Femur (tissue), 1 donor: ENCODE data around the gene IKZF4.
A peak's percentile ranks its signal among the peaks of the same experiment; 100 is the strongest.
"Not testable (repeated sequence)": the region's sequence is repeated elsewhere in the genome, so short reads cannot be mapped to it uniquely, and the experiment has no call there.

ENCODE experiments used
- DNase-seq: peaks from one replicate; pipeline ENCODE4 v3.0.0-alpha.2; 2017

Gene IKZF4

GRCh38 chr12:56041552-56042429 is 20.9 kb downstream of the IKZF4 start, which contains the start of gene RPS26:
Gene RPS26, plus strand, starts transcription at chr12:56041918. Its CDS starts 249 bp downstream, at chr12:56042167.
- DNase-seq, result peak; percentile 99

- DNase-seq, result not testable (repeated sequence)
Observed at GRCh38 chr12:56042430-56042813, 21.6 kb downstream of the IKZF4 start.

GRCh38 chr12:56042843-56043242 is 22.0 kb downstream of the IKZF4 start:
- no peak for DNase-seq

DNA sequence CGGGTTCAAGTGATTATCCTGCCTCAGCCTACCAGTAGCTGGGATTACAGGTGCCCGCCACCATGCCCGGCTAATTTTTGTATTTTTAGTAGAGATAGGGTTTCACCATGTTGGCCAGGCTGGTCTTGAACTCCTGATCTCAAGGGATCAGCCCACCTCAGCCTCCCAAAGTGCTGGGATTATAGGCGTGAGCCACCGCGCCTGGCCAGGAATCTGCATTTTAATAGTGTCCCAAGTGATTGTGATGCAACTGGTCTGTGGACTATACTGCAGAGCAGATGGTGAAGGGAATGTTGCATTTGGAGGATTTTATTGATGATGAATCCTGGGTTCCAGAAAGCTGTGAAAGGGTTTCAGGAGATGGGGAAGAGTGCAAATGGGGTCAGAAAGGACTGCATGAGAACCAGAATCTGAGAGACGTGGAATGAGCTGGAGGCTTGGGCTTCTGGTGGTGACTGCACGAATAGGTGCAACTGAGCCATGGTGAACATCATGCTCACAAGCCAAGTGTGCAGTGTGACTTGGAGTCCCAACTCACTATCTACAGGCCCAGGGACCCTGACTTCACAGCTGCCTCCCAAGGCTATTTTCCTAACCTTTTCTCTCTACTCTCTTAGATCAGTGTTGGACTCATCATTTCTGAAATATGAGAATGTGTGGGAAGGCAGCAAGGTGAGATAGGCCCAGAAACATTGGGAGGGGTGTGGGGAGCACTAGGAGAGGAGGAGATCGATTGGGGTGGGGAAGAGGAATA is 25.4 kb downstream of the IKZF4 start:
- DNase-seq, result no peak

- no peak for DNase-seq
Observed at GRCh38 chr12:56053407-56053893, 32.6 kb downstream of the IKZF4 start.

DNA sequence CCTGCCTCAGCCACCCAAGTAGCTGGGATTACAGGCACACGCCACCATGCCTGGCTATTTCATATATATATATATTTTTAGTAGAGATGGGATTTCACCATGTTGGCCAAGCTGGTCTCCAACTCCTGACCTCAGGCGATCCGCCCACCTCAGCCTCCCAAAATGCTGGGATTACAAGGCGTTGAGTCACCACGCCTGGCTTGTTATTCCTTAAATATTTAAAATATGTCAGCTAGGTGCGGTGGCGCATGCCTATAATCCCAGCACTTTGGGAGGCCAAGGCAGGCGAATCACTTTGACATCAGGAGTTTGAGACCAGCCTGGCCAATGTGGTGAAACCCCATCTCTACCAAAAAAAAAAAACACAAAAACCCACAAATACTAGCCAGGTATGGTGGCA is 39.1 kb downstream of the IKZF4 start:
- DNase-seq, result not testable (repeated sequence)

GRCh38 chr12:56061982-56062381 is 41.1 kb downstream of the IKZF4 start:
- DNase-seq, result no peak

DNA sequence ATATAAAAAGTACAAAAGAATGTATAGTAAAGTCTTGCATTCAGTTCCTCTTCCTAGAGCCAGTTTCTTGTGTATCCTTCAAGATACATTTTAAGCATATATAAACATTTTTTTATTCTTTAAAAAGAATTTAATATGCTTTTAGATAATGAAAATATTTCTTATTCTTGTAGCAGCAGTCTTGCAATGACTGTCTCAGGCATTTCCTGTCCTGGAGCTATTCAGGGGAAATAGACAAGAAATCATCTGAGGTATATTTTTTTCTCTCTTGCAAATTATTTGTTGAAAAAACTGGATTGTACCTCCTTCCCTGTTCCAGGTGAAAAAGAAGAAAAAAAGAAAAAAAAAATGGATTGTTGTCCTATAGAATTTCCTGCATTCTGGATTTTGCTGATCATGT is 42.2 kb downstream of the IKZF4 start:
- no peak for DNase-seq

GRCh38 chr12:56071648-56072047 is 50.8 kb downstream of the IKZF4 start:
- no peak for DNase-seq

DNA sequence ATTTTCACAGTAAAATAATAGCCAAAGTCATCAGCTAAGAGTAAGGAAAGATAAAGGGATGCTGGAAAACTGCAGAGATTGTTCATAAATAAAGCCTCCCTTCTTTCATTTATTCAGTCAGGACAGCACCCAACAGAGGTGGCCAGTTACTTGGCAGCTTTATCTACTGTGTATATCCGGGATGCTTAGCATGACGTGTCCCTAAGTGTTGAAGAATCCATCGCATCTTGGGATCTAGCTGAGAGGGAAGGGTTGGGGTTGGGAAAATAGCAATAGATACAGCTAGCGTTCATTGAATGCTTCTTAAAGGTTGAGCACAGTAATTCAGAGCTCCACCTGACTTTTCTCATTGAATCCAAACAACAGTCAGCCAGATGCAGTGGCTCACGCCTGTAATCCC is 53.6 kb downstream of the IKZF4 start:
- DNase-seq, result no peak

DNA sequence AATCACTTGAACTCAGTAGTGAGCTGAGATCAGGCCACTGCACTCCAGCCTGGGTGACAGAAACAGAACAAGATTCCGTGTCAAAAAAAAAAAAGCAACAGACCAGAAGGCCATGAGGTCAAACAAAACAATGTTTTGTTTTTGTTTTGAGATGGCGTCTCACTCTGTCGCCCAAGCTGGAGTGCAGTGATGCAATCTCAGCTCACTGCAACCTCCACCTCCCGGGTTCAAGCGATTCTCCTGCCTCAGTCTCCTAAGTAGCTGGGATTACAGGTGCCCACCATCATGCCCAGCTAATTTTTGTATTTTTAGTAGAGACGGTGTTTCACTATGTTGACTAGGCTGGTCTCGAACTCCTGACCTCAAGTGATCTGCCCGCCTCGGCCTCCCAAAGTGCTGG is 57.1 kb downstream of the IKZF4 start:
- not testable (repeated sequence) for DNase-seq

DNA sequence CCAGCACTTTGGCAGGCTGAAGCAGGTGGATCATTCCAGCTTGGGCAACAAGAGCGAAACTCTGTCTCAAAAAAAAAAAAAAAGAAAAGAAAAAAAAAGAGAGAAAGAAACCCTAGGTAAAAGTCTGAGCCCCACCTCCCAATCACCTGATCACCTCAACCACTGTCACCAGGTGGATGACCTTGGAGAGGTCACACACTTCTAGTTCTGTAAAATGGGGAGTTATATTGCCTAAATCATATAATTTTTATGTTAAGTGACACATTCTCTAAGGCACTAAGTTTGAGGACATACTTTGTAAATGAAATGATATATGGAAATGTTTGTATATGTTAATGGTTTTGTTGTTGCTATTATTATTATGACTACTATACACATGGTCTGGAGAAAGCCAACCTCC is 57.6 kb downstream of the IKZF4 start:
- no peak for DNase-seq

DNA sequence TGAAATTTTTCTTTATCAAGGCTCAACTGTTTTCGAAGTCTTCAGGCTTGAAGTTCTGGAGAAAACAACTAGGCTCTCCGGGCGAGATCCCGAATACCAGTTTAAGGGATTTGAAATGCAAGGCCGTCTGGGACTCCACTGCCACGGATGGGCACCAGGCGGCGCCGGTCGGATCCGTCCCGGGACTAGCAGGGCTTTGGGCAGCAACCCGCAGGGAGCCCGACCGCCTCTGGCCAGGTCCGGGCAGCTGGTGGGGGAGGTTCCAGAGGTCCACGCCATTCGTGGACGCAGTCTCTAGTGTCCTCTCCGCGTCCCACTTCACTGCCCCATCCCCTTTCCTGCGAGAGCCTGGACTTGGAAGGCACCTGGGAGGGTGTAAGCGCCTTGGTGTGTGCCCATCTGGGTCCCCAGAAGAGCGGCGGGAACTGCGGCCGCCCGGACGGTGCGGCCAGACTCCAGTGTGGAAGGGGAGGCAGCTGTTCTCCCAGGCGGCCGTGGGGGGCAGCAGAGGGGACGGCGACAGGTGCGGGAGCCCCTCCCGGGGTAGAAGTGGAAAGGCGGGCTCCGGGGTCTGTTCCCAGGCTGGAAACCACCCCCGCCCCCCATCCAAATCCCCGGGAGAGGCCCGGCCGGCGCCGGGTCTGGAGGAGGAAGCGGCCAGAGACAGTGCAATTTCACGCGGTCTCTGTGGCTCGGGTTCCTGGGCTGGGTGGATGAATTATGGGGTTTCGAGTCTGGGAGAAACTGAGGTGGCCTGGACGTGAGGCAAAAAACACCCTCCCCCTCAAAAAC is 58.3 kb downstream of the IKZF4 start:
- peak; percentile 88 for DNase-seq

- peak; percentile 79 for DNase-seq
Observed at GRCh38 chr12:56079723-56080555, 59.1 kb downstream of the IKZF4 start, which contains the start of gene ERBB3. Gene ERBB3, plus strand, starts transcription at chr12:56080165. Its CDS starts 136 bp downstream, at chr12:56080301.

DNA sequence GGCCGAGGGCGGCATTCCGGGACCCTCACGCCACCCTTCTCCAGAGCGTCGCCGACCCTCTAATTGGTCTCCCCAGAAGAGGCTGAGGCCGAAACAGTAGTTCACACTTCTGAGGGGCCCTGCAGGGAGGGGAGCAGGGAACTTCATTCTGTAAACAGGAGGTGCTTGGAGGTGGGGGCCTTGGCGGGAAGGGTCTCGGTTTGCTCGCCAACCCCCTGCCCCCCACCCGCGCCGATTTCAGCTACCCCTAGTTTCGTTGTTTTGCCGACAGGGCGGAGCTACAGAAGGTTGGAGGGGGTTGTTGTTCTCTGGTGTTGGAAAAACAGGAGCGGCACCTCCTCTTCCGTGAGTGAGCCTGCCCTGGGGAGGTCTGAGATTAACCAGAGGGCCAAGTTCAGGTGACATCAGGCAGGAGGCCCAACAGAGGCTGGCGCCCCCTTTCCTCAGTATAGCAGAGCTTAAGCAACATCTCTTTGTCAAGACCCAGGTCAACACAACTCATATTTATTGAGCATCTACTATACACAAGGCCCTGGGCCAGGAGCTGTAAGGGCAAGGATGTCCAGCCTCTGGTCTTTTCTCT is 59.8 kb downstream of the IKZF4 start:
- DNase-seq, result no peak

GRCh38 chr12:56081393-56082347 is 60.8 kb downstream of the IKZF4 start:
- DNase-seq, result peak; percentile 66

GRCh38 chr12:56082382-56082781 is 61.5 kb downstream of the IKZF4 start:
- no peak for DNase-seq

- no peak for DNase-seq
Observed at GRCh38 chr12:56082967-56083366, 62.1 kb downstream of the IKZF4 start.

DNA sequence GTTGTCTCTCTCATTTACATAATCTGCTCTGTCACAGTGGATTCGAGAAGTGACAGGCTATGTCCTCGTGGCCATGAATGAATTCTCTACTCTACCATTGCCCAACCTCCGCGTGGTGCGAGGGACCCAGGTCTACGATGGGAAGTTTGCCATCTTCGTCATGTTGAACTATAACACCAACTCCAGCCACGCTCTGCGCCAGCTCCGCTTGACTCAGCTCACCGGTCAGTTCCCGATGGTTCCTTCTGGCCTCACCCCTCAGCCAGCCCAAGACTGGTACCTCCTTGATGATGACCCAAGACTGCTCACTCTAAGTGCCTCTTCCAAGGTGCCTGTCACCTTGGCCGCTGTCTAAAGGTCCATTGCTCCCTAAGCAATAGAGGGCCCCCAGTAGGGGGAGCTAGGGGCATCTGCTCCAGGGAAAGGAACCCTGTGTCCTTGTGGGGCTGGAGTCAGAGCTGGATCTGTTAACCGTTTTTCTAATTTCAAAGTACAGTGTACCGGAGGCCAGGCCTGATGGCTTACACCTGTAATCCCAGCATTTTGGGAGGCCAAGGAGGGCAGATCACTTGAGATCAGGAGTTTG is 64.2 kb downstream of the IKZF4 start:
- no peak for DNase-seq

DNA sequence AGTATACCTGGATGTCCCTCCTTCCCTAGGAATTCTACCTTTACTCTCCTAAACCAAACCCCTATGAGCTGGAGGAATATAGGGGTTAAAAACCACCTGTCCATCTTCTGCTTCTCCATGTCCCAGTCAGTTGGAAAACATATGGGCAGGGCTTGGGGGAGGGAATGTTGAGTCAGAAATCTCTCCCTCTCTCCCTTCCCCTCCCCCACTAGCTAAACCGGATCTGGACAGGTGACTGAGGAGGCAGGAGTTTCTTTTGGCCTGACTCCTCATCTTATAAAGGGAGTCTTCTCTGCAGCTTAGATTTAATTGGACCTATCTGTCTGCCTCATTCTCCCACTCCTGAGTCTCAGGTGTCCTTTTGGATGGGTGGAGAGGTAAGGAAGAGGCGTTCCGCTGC is 65.3 kb downstream of the IKZF4 start:
- DNase-seq, result no peak
